Stimulated activated CD4-positive, alpha-beta T cell treated with anti-CD3 and anti-CD28 coated beads, Interleukin-2, amount 100 ng/mL, for 48 hours (primary cell): ENCODE results near the gene NUP50.
A peak's percentile ranks its signal among the peaks of the same experiment; 100 is the strongest.

ENCODE experiments used
- DNase-seq, 2 donors: peaks; one replicate each; pipeline ENCODE4 v3.0.0-alpha.2; 2020

NUP50 gene

GRCh38 chr22:45163451-45164269 is at the start of gene NUP50:
Gene NUP50 (plus strand): TSS chr22:45163925. CDS start chr22:45168178, 4,253 bp downstream.
- peak; percentile 93 to 94 for DNase-seq

- no peak for DNase-seq
These were observed 43.3 kb upstream of the NUP50 start for GRCh38 chr22:45120440-45120839.

- DNase-seq: no peak
These were observed 42.8 kb upstream of the NUP50 start for GRCh38 chr22:45120931-45121330.

- DNase-seq: no peak
These were observed 39.4 kb upstream of the NUP50 start for GRCh38 chr22:45124176-45124847.

- DNase-seq: no peak
These were observed 38.5 kb upstream of the NUP50 start for GRCh38 chr22:45125188-45125587.

- no peak for DNase-seq
These were observed 35.9 kb upstream of the NUP50 start for GRCh38 chr22:45127866-45128265.

GRCh38 chr22:45129703-45130524 is 33.8 kb upstream of the NUP50 start:
- peak; percentile 3 to 24 for DNase-seq

GRCh38 chr22:45130891-45131290 is 32.8 kb upstream of the NUP50 start:
- no peak for DNase-seq

GRCh38 chr22:45131749-45132148 is 32.0 kb upstream of the NUP50 start:
- DNase-seq: no peak

GRCh38 chr22:45134313-45134712 is 29.4 kb upstream of the NUP50 start:
- no peak for DNase-seq

- no peak for DNase-seq
These were observed 27.1 kb upstream of the NUP50 start for GRCh38 chr22:45136594-45136993.

- no peak for DNase-seq
These were observed 24.0 kb upstream of the NUP50 start for GRCh38 chr22:45139693-45140092.

- no peak for DNase-seq
These were observed 21.3 kb upstream of the NUP50 start for GRCh38 chr22:45142376-45142775.

GRCh38 chr22:45144916-45145315 is 18.8 kb upstream of the NUP50 start:
- no peak for DNase-seq

GRCh38 chr22:45149671-45150070 is 14.1 kb upstream of the NUP50 start:
- DNase-seq: no peak

- DNase-seq: no peak
These were observed 13.6 kb upstream of the NUP50 start for GRCh38 chr22:45150139-45150538.

- no peak for DNase-seq
These were observed 12.2 kb upstream of the NUP50 start for GRCh38 chr22:45151503-45151902.

GRCh38 chr22:45154383-45154782 is 9.3 kb upstream of the NUP50 start:
- DNase-seq: no peak

- no peak for DNase-seq
These were observed 8.5 kb upstream of the NUP50 start for GRCh38 chr22:45155050-45155840.

- DNase-seq: no peak
These were observed 5.8 kb upstream of the NUP50 start for GRCh38 chr22:45157907-45158306.

- no peak for DNase-seq
These were observed 3.9 kb upstream of the NUP50 start for GRCh38 chr22:45159652-45160462.

- DNase-seq: no peak
These were observed 1.2 kb upstream of the NUP50 start for GRCh38 chr22:45162531-45162930.
